ENCODE data around the gene SESN3.
"Not testable (repeated sequence)": the region's sequence is repeated elsewhere in the genome, so short reads cannot be mapped to it uniquely, and the experiment has no call there.

Gene SESN3

GRCh38 chr11:95137299-95137698 lies 93.7 kb downstream of the SESN3 start:
- no peak for DNase-seq (ENCODE audit: low read depth, low spot score)
- H3K27ac ChIP-seq = no peak overlapping the region

- not testable (repeated sequence) for DNase-seq (ENCODE audit: low read depth, low spot score)
These were observed 94.3 kb downstream of the SESN3 start for GRCh38 chr11:95136747-95137146.

GRCh38 chr11:95135880-95136279 lies 95.1 kb downstream of the SESN3 start:
- no peak overlapping the region for H3K27ac ChIP-seq
- no peak for DNase-seq (ENCODE audit: low read depth, low spot score)

More at GRCh38 chr11:95136747-95137146, 94.3 kb downstream of the SESN3 start:
- H3K27ac ChIP-seq = not testable (repeated sequence)

- peak overlapping the region; percentile 86 for H3K27ac ChIP-seq
- DNase-seq (ENCODE audit: low read depth, low spot score) = no peak
These were observed 95.8 kb downstream of the SESN3 start for GRCh38 chr11:95135155-95135554.

- peak; percentile 98 for DNase-seq (ENCODE audit: low read depth, low spot score)
These were observed 96.5 kb downstream of the SESN3 start for GRCh38 chr11:95134491-95134890.

GRCh38 chr11:95132956-95133355 lies 98.0 kb downstream of the SESN3 start:
- H3K27ac ChIP-seq = peak overlapping the region; percentile 86
- no peak for DNase-seq (ENCODE audit: low read depth, low spot score)

More at GRCh38 chr11:95134491-95134890, 96.5 kb downstream of the SESN3 start:
- H3K27ac ChIP-seq = peak overlapping the region; percentile 86

GRCh38 chr11:95128602-95129001 lies 102.4 kb downstream of the SESN3 start:
- no peak for DNase-seq (ENCODE audit: low read depth, low spot score)
- H3K27ac ChIP-seq = no peak overlapping the region

- DNase-seq (ENCODE audit: low read depth, low spot score) = no peak
- no peak overlapping the region for H3K27ac ChIP-seq
These were observed 107.4 kb downstream of the SESN3 start for GRCh38 chr11:95123556-95123955.

GRCh38 chr11:95121698-95122097 lies 109.3 kb downstream of the SESN3 start:
- no peak overlapping the region for H3K27ac ChIP-seq
- no peak for DNase-seq (ENCODE audit: low read depth, low spot score)

GRCh38 chr11:95119361-95120060 lies 111.5 kb downstream of the SESN3 start:
- peak overlapping the region; percentile 64 for H3K27ac ChIP-seq
- DNase-seq (ENCODE audit: low read depth, low spot score) = no peak

- no peak overlapping the region for H3K27ac ChIP-seq
These were observed 115.4 kb downstream of the SESN3 start for GRCh38 chr11:95115597-95115996.

More at GRCh38 chr11:95115597-95115996, 115.4 kb downstream of the SESN3 start:
- DNase-seq (ENCODE audit: low read depth, low spot score) = no peak
